ENCODE results near the gene FKBP5. TPM values are rescaled to one million over a fixed set of nuclear protein-coding genes. Genes with fewer than 3 reads are reported as not detected.

FKBP5 gene
- polyA plus RNA-seq, 2 of the 4 experiments (the other 2 are of a cell fraction), result 8.4 to 11.7 TPM

GRCh38 chr6:35687658-35688604, 784 bp downstream of the FKBP5 start:
- no peaks in the 10 kb centered on the region for H3K9me3 ChIP-seq
- DNase-seq (ENCODE audit: low read depth in 1 of 2, low spot score in 1 of 2) (peak; percentile 22 to 55), FAIRE-seq (no peak), ATAC-seq (peak; percentile 77)
- H3K27ac ChIP-seq, result peak overlapping the region; percentile 90 to 93
- peaks cover 11% of the 10 kb centered on the region; the same call in 2 of the 3 replicates for H3K4me1 ChIP-seq
- H3K4me2 ChIP-seq, result peak overlapping the region; percentile 61
- CTCF ChIA-PET, result interaction anchor here (1.2 to 1.4 kb wide), 3 partner anchors 25 to 50 kb away, joined by 3 read pairs; no protein-coding TSS in a partner anchor
- 3% methylated on average over 27 of the region's 100 CpGs for WGBS (ENCODE audit: missing lambda C conversion rate)
- H3K4me3 ChIP-seq, result peak overlapping the region; percentile 96
- POLR2A ChIA-PET, result interaction anchor here (0.6 kb wide), 1 partner anchor 67 kb away, joined by 9 read pairs; no protein-coding TSS in a partner anchor
- no peak for TF ChIP-seq ATOH8 (CRISPR knock-in tag; IDR thresholded peaks at IDR 0.05; ENCODE audit: low read depth)
- TF ChIP-seq E2F6 (IDR thresholded peaks at IDR 0.05; ENCODE audit: borderline replicate concordance, low read depth), result peak; percentile 23; the same call in 1 of the 2 replicates

GRCh38 chr6:35686873-35687555, 1.7 kb downstream of the FKBP5 start:
- ChIA-PET POLR2A (interaction anchor here (0.6 kb wide), 1 partner anchor 66 kb away, joined by 9 read pairs; no protein-coding TSS in a partner anchor), CTCF (interaction anchor here (1.2 to 1.4 kb wide), 3 partner anchors 24 to 51 kb away, joined by 3 read pairs; no protein-coding TSS in a partner anchor)
- WGBS (ENCODE audit: missing lambda C conversion rate), result 52% methylated on average over 4 of the region's 4 CpGs
- FAIRE-seq, result no peak
- Histone ChIP-seq H3K27ac (peak overlapping the region in 1 of 2 experiments; percentile 93; a peak in 1 of 6 replicates), H3K9me3 (no peaks in the 10 kb centered on the region), H3K4me1 (peaks cover 11% of the 10 kb centered on the region; the same call in 2 of the 3 replicates), H3K4me3 (peak overlapping the region; percentile 96; the same call in 2 of the 3 replicates), H3K4me2 (peak overlapping the region; percentile 61)
- no peak for TF ChIP-seq NR3C1 (IDR thresholded peaks at IDR 0.05)
- no peak for TF ChIP-seq CBX8 (IDR thresholded peaks at IDR 0.05)
- no peak for TF ChIP-seq TP53 (CRISPR knock-in tag; IDR thresholded peaks at IDR 0.05)
- TF ChIP-seq FOSL2 (IDR thresholded peaks at IDR 0.05), result no peak
- TF ChIP-seq FOSL2 (CRISPR knock-in tag; IDR thresholded peaks at IDR 0.05), result no peak
- TF ChIP-seq ATOH8 (CRISPR knock-in tag; IDR thresholded peaks at IDR 0.05; ENCODE audit: low read depth), result no peak
- no peak for TF ChIP-seq ELK1 (IDR thresholded peaks at IDR 0.05; ENCODE audit: low read depth, low read length)
- TF ChIP-seq ESRRA (IDR thresholded peaks at IDR 0.05; ENCODE audit: borderline replicate concordance, low read length), result no peak
- no peak for TF ChIP-seq HMGXB4 (CRISPR knock-in tag; IDR thresholded peaks at IDR 0.05; ENCODE audit: borderline replicate concordance)
- TF ChIP-seq RNF2 (IDR thresholded peaks at IDR 0.05; ENCODE audit: borderline replicate concordance, low read depth), result no peak
- TF ChIP-seq NFE2L2 (conservative IDR thresholded peaks at IDR 0.05; ENCODE audit: low read length), result no peak
- TF ChIP-seq FOXS1 (CRISPR knock-in tag; IDR thresholded peaks at IDR 0.05), result no peak
- TF ChIP-seq NPAS2 (CRISPR knock-in tag; IDR thresholded peaks at IDR 0.05; ENCODE audit: borderline replicate concordance), result no peak
- TF ChIP-seq USF2 (IDR thresholded peaks at IDR 0.05), result no peak
- TF ChIP-seq KDM1A (IDR thresholded peaks at IDR 0.05; ENCODE audit: low read depth), result no peak
- TF ChIP-seq CTCF (IDR thresholded peaks at IDR 0.05), result no peak
- TF ChIP-seq PHF8 (IDR thresholded peaks at IDR 0.05; ENCODE audit: borderline replicate concordance, low read depth), result no peak
- no peak for TF ChIP-seq BHLHE40 (IDR thresholded peaks at IDR 0.05; ENCODE audit: low read depth, low read length)
- no peak for ATAC-seq
- DNase-seq (ENCODE audit: low read depth in 1 of 2, low spot score in 1 of 2), result no peak
